H1 (cell line): Measurements from ENCODE around the gene HSF5. TPM values are rescaled to one million over a fixed set of nuclear protein-coding genes. Genes with fewer than 3 reads are reported as not detected.

Experiments
- CTCF ChIA-PET: fragments of 300-600 bp; sonication (Branson Sonifier 250); formaldehyde crosslinking; loops from one replicate; lab custom pipeline; 2021; ENCODE audit not compliant: partially characterized antibody; lab: Charles Lee
- POLR2A ChIA-PET: fragments of 300-600 bp; sonication (Branson Sonifier 250); formaldehyde crosslinking; loops from one replicate; lab custom pipeline; 2021; ENCODE audit warnings: inconsistent platforms; ENCODE audit not compliant: partially characterized antibody; lab: Charles Lee
- DNase-seq, 2 experiments: peaks; one replicate each; pipeline versions ENCODE4 v3.0.0 to v3.0.0-alpha.2; 2010 to 2022; ENCODE audit warnings: low spot score in 2 of 2, low read depth in 1 of 2, mixed read lengths in 1 of 2
- FAIRE-seq: peaks from 2 replicates; lab custom pipeline; 2011; peaks lifted over from hg19 to GRCh38; lab: Jason Lieb, UNC
- H2AFZ ChIP-seq: 2 replicates; pipeline ENCODE4 v1.8.1; 2012; ENCODE audit warnings: low read length, inconsistent platforms
- H2AK5ac ChIP-seq: 2 replicates; pipeline ENCODE4 v1.6.1; 2013; ENCODE audit warnings: low read depth, low read length
- H2BK120ac ChIP-seq: replicated peaks from 2 replicates; pipeline ENCODE3; 2013; ENCODE audit warnings: low read depth, low read length, inconsistent platforms
- H2BK12ac ChIP-seq: 2 replicates; pipeline ENCODE4 v1.6.1; 2013; ENCODE audit warnings: low read depth, low read length
- H2BK15ac ChIP-seq: 2 replicates; pipeline ENCODE4 v1.6.1; 2013; ENCODE audit warnings: low read length
- H2BK20ac ChIP-seq: 2 replicates; pipeline ENCODE4 v1.6.1; 2013; ENCODE audit warnings: low read length
- H2BK5ac ChIP-seq: 2 replicates; pipeline ENCODE4 v1.6.1; 2013; ENCODE audit warnings: low read depth, low read length
- H3K14ac ChIP-seq: 2 replicates; pipeline ENCODE4 v1.6.1; 2013; ENCODE audit warnings: inconsistent platforms; ENCODE audit not compliant: insufficient read length
- H3K18ac ChIP-seq: 2 replicates; pipeline ENCODE4 v1.6.1; 2013; ENCODE audit warnings: low read length; ENCODE audit errors: extremely low read depth
- H3K23ac ChIP-seq: 2 replicates; pipeline ENCODE4 v1.6.1; 2013; ENCODE audit warnings: inconsistent platforms; ENCODE audit not compliant: insufficient read length
- H3K23me2 ChIP-seq: 2 replicates; pipeline ENCODE4 v1.6.1; 2013; ENCODE audit warnings: low read depth, low read length
- H3K27ac ChIP-seq: 2 replicates; pipeline ENCODE4 v1.6.1; 2011; ENCODE audit warnings: low read depth, low read length, inconsistent platforms
- H3K27me3 ChIP-seq, 4 experiments: replicated peaks in 1 of 4; 1 replicate in 1 of 4; 2 replicates in 3 of 4; pipeline versions ENCODE4 v1.6.1 to v1.8.1; 2011 to 2013; ENCODE audit warnings: low read length in 3 of 4, mild to moderate bottlenecking in 3 of 4, inconsistent platforms in 2 of 4, mixed read lengths in 2 of 4, moderate library complexity in 1 of 4; ENCODE audit not compliant: control insufficient read depth in 3 of 4, insufficient read depth in 3 of 4; ENCODE audit errors: extremely low read depth in 1 of 4
- H3K36me3 ChIP-seq, 4 experiments: 2 replicates each; pipeline versions ENCODE4 v1.6.1 to v1.8.1; 2011 to 2013; ENCODE audit warnings: mild to moderate bottlenecking in 4 of 4, low read length in 3 of 4, moderate library complexity in 2 of 4, control low read depth in 1 of 4, inconsistent platforms in 1 of 4; ENCODE audit not compliant: insufficient read depth in 4 of 4, control insufficient read depth in 2 of 4
- H3K4ac ChIP-seq: replicated peaks from 2 replicates; pipeline ENCODE3; 2013; ENCODE audit warnings: low read length, low read depth, mixed read lengths, inconsistent platforms; ENCODE audit not compliant: insufficient read length
- H3K4me1 ChIP-seq, 4 experiments: replicated peaks in 1 of 4; 1 replicate in 1 of 4; 2 replicates in 3 of 4; pipeline versions ENCODE4 v1.6.1 to v1.8.1; 2011 to 2013; ENCODE audit warnings: low read length in 3 of 4, inconsistent platforms in 2 of 4, mixed read lengths in 1 of 4; ENCODE audit not compliant: insufficient read depth in 4 of 4, control insufficient read depth in 3 of 4
- H3K4me2 ChIP-seq, 2 experiments: 2 replicates each; pipeline versions ENCODE4 v1.6.1 to v1.8.1; 2011 to 2013; ENCODE audit warnings: low read depth in 2 of 2, low read length in 2 of 2, control low read depth in 1 of 2, inconsistent platforms in 1 of 2, mild to moderate bottlenecking in 1 of 2; ENCODE audit not compliant: insufficient read depth in 1 of 2
- H3K4me3 ChIP-seq, 4 experiments: fragments of 200-600, 300-600 bp in 1 of 4; sonication (generic), shearing (Covaris generic), sonication (Bioruptor Twin) in 1 of 4; 2 replicates each; pipeline versions ENCODE4 v1.5.1 to v1.8.1; 2011 to 2016; ENCODE audit warnings: low read length in 4 of 4, low read depth in 3 of 4, control low read depth in 2 of 4, inconsistent platforms in 2 of 4, mild to moderate bottlenecking in 2 of 4, mixed read lengths in 1 of 4, moderate library complexity in 1 of 4; ENCODE audit not compliant: insufficient read depth in 2 of 4; ENCODE audit errors: extremely low read depth in 1 of 4
- H3K56ac ChIP-seq: replicated peaks from 2 replicates; pipeline ENCODE3; 2013; ENCODE audit warnings: low read depth, mild to moderate bottlenecking, mixed read lengths, low read length, inconsistent platforms; ENCODE audit not compliant: insufficient read length
- H3K79me1 ChIP-seq: 2 replicates; pipeline ENCODE4 v1.6.1; 2013; ENCODE audit warnings: low read depth, low read length, control low read depth
- H3K79me2 ChIP-seq, 2 experiments: 2 replicates each; pipeline versions ENCODE4 v1.6.1 to v1.8.1; 2012 to 2013; ENCODE audit warnings: low read length in 2 of 2, mild to moderate bottlenecking in 2 of 2, inconsistent platforms in 1 of 2; ENCODE audit not compliant: insufficient read depth in 2 of 2, control insufficient read depth in 1 of 2
- H3K9ac ChIP-seq, 4 experiments: replicated peaks in 1 of 4; 1 replicate in 1 of 4; 2 replicates in 3 of 4; pipeline versions ENCODE4 v1.6.1 to v1.8.1; 2011 to 2013; ENCODE audit warnings: low read depth in 3 of 4, low read length in 3 of 4, control low read depth in 2 of 4, mild to moderate bottlenecking in 2 of 4, moderate library complexity in 2 of 4, inconsistent platforms in 1 of 4; ENCODE audit errors: extremely low read depth in 1 of 4
- H3K9me3 ChIP-seq, 2 experiments: 2 replicates each; pipeline versions ENCODE4 v1.6.1 to v1.8.1; 2012 to 2013; ENCODE audit warnings: mild to moderate bottlenecking in 2 of 2, moderate library complexity in 2 of 2, control low read depth in 1 of 2, inconsistent platforms in 1 of 2, low read depth in 1 of 2, low read length in 1 of 2, mixed read lengths in 1 of 2; ENCODE audit not compliant: insufficient read depth in 2 of 2
- H4K20me1 ChIP-seq, 2 experiments: replicated peaks in 1 of 2; 2 replicates each; pipeline versions ENCODE3 to v1.8.1; 2011 to 2013; ENCODE audit warnings: inconsistent platforms in 2 of 2, low read length in 2 of 2, mild to moderate bottlenecking in 1 of 2; ENCODE audit not compliant: insufficient read depth in 2 of 2, control insufficient read depth in 1 of 2
- H4K5ac ChIP-seq: 2 replicates; pipeline ENCODE4 v1.6.1; 2013; ENCODE audit warnings: low read length, low read depth, mixed read lengths, inconsistent platforms; ENCODE audit not compliant: insufficient read length
- H4K8ac ChIP-seq: 2 replicates; pipeline ENCODE4 v1.8.0; 2013; ENCODE audit warnings: mild to moderate bottlenecking, moderate library complexity, low read length, inconsistent platforms; ENCODE audit not compliant: insufficient read depth; ENCODE audit errors: extremely low read depth
- H4K91ac ChIP-seq: replicated peaks from 2 replicates; pipeline ENCODE3; 2013; ENCODE audit warnings: low read length, mixed read lengths, inconsistent platforms; ENCODE audit not compliant: insufficient read length
- ASH2L ChIP-seq: fragments of 200-600, 300-600 bp; sonication (generic); IDR thresholded peaks from one replicate; pipeline ENCODE4 v1.7.1; 2017; ENCODE audit warnings: low read length
- BRCA1 ChIP-seq: IDR thresholded peaks from 2 replicates; pipeline ENCODE4 v1.6.1; 2012; ENCODE audit warnings: low read depth, low read length, improper control_type of control experiment
- CBX8 ChIP-seq: fragments of 300-800, 300-1000 bp; sonication (generic); IDR thresholded peaks from 2 replicates; pipeline ENCODE4 v1.7.1; 2016; ENCODE audit warnings: low read depth, low read length, borderline replicate concordance
- CTBP2 ChIP-seq: IDR thresholded peaks from 2 replicates; pipeline ENCODE4 v1.7.0; 2011; ENCODE audit warnings: borderline replicate concordance, mild to moderate bottlenecking, moderate library complexity, mixed read lengths, low read length; ENCODE audit not compliant: insufficient read depth, insufficient read length
- JUND ChIP-seq: IDR thresholded peaks from 2 replicates; pipeline ENCODE4 v1.6.1; 2011; ENCODE audit warnings: mild to moderate bottlenecking, improper control_type of control experiment, low read length
- KDM5A ChIP-seq: fragments of 200-600 bp; IDR thresholded peaks from 2 replicates; pipeline ENCODE4 v1.7.1; 2012; ENCODE audit warnings: mild to moderate bottlenecking, low read length, inconsistent platforms, mixed read lengths
- NRF1 ChIP-seq: IDR thresholded peaks from 2 replicates; pipeline ENCODE4 v1.6.1; 2011; ENCODE audit warnings: mild to moderate bottlenecking, low read depth, low read length, improper control_type of control experiment
- RAD21 ChIP-seq, 2 experiments: IDR thresholded peaks in 1 of 2; conservative IDR thresholded peaks in 1 of 2; 2 replicates each; pipeline ENCODE4 v1.6.1; 2011; ENCODE audit warnings: low read depth in 2 of 2, low read length in 2 of 2, improper control_type of control experiment in 1 of 2, inconsistent platforms in 1 of 2, mild to moderate bottlenecking in 1 of 2, moderate library complexity in 1 of 2
- RBBP5 ChIP-seq: IDR thresholded peaks from 2 replicates; pipeline ENCODE4 v1.7.1; 2012; ENCODE audit warnings: low read depth, mild to moderate bottlenecking, inconsistent platforms, low read length, moderate library complexity, borderline replicate concordance
- SIRT6 ChIP-seq: IDR thresholded peaks from one replicate; pipeline ENCODE4 v1.7.1; 2012; ENCODE audit warnings: low read length, inconsistent platforms
- SP1 ChIP-seq: IDR thresholded peaks from 2 replicates; pipeline ENCODE4 v1.6.1; 2011; ENCODE audit warnings: low read depth, low read length
- WGBS, 2 experiments: shearing (Covaris generic) in 1 of 2; methylation state at CpG; one replicate each; pipeline versions ENCODE4 v1.1.6 to v1.1.7; 2013 to 2015; ENCODE audit warnings: low lambda C conversion rate in 2 of 2, mixed read lengths in 2 of 2, inconsistent platforms in 1 of 2, low coverage in 1 of 2, missing lambda C conversion rate in 1 of 2; ENCODE audit not compliant: insufficient replicate concordance in 2 of 2, insufficient coverage in 1 of 2, insufficient read length in 1 of 2; ENCODE audit errors: extremely low coverage in 1 of 2, missing lambda C conversion rate in 1 of 2; 5-methylcytosine and 5-hydroxymethylcytosine counted together
- polyA plus RNA-seq, 7 experiments: library from polyadenylated mRNA; depleted of rRNA in 3 of 7; stranded (reverse) in 5 of 7; unstranded in 2 of 7; fragments of >200 nt in 5 of 7; fragments of 200-250 nt in 2 of 7; gene quantifications; 1 replicate in 5 of 7; 2 replicates in 1 of 7; 4 replicates in 1 of 7; pipeline versions ENCODE4 v1.2.1 to v1.2.3, GENCODE V29; 2011 to 2013; ENCODE audit warnings: missing spikeins in 2 of 7, mixed read lengths in 2 of 7
- total RNA-seq: library from RNA; stranded (reverse); fragmentation: NEBNext Ultra II Directional; extraction: Animal tissue kit (Norgen Biotek cat#: 25700); gene quantifications from 2 replicates; pipeline ENCODE4 v1.2.1, GENCODE V29; 2021

The HSF5 gene
- total and polyA plus RNA-seq, 2 of the 8 experiments (the other 6 are each of a cell fraction or from before 2014, with no cell fraction given), result not detected

DNA sequence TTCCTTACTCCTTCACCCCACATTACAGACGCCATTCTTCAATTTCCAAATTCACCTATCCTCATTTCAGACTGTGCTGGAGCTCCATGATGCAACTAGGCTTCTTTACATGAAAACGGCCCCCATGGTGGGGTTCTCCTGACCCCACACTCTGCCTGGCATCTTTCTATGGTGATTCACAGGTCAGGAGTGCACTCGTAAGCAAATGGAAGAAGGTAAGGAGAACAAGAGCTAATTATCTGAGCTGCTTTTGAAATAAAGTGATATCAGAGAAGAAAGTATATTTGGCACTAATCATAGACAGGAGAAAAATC is 108.7 kb downstream of the HSF5 start:
- CTCF ChIA-PET, result interaction anchor here (0.9 to 3.1 kb wide), 7 partner anchors 10 to 54 kb away, joined by 3 to 14 read pairs (median 4); partner anchors contain the start of gene RNF43
- Histone ChIP-seq H2BK15ac (no peak overlapping the region), H2AFZ (no peak overlapping the region), H2AK5ac (no peak overlapping the region), H3K9me3 (no peaks in the 10 kb centered on the region), H3K14ac (no peak overlapping the region), H2BK20ac (no peak overlapping the region), H4K20me1 (no peaks in the 10 kb centered on the region), H3K18ac (no peak overlapping the region), H3K4me1 (peaks cover 6 to 15% (median 10%) of the 10 kb centered on the region in 4 experiments; a peak in 5 of 7 replicates), H2BK120ac (no peak overlapping the region), H3K36me3 (no peaks in the 10 kb centered on the region), H3K23ac (no peak overlapping the region), H3K4me3 (no peak overlapping the region), H2BK12ac (no peak overlapping the region)
- POLR2A ChIA-PET, result interaction anchor here (1.6 to 2.4 kb wide), 2 partner anchors 9 to 27 kb away, joined by 3 to 9 read pairs; partner anchors contain the start of gene SUPT4H1
- no peak for TF ChIP-seq SIRT6
- TF ChIP-seq RAD21 (IDR thresholded peaks at IDR 0.05 in 1 of 2, conservative IDR thresholded peaks at IDR 0.05 in 1 of 2; ENCODE audit: low read depth in 2 of 2, low read length in 2 of 2), result no peak
- TF ChIP-seq CBX8, result no peak
- TF ChIP-seq CTBP2, result no peak
- no peak for TF ChIP-seq ASH2L
- no peak for TF ChIP-seq NRF1
- TF ChIP-seq BRCA1, result no peak
- TF ChIP-seq JUND, result no peak
- TF ChIP-seq RBBP5, result no peak
- TF ChIP-seq SP1, result no peak
- TF ChIP-seq KDM5A, result no peak
- TF ChIP-seq, all 59 proteins: peak for 0
- no peaks in the 10 kb centered on the region for H3K79me2 ChIP-seq
- no peak overlapping the region for H4K5ac ChIP-seq
- H3K23me2 ChIP-seq, result no peaks in the 10 kb centered on the region
- H3K27ac ChIP-seq, result no peak overlapping the region
- H3K56ac ChIP-seq, result no peak overlapping the region
- H3K9ac ChIP-seq, result no peak overlapping the region
- no peaks in the 10 kb centered on the region for H3K79me1 ChIP-seq
- no peak overlapping the region for H4K8ac ChIP-seq
- no peak overlapping the region for H2BK5ac ChIP-seq
- 84% methylated on average over 3 of the region's 3 CpGs; no CpG with 5 or more reads in 1 of the 2 experiments for WGBS, 2 experiments
- H4K91ac ChIP-seq, result no peak overlapping the region
- no peak for DNase-seq
- no peak overlapping the region for H3K4me2 ChIP-seq
- no peaks in the 10 kb centered on the region for H3K27me3 ChIP-seq
- no peak for FAIRE-seq
- H3K4ac ChIP-seq, result no peak overlapping the region
